GM21526 (cell line): ENCODE measurements around the gene TSPAN9.

ENCODE experiments used
- ATAC-seq: cut with Tn5 transposase; IDR thresholded peaks from one replicate; pipeline ENCODE4 v1.9.1; 2021; ENCODE audit warnings: moderate library complexity; ENCODE audit not compliant: unreplicated experiment, low FRiP score

Gene TSPAN9

GRCh38 chr12:3218228-3219171 is 141.3 kb downstream of the TSPAN9 start:
- ATAC-seq = no peak

- no peak for ATAC-seq
Measured at GRCh38 chr12:3219233-3219632, 142.1 kb downstream of the TSPAN9 start.

GRCh38 chr12:3220382-3221321 is 143.5 kb downstream of the TSPAN9 start:
- no peak for ATAC-seq

- ATAC-seq = no peak
Measured at GRCh38 chr12:3222306-3222705, 145.1 kb downstream of the TSPAN9 start.

GRCh38 chr12:3222979-3223378 is 145.8 kb downstream of the TSPAN9 start:
- no peak for ATAC-seq

- no peak for ATAC-seq
Measured at GRCh38 chr12:3223601-3224529, 146.7 kb downstream of the TSPAN9 start.

GRCh38 chr12:3224530-3224903 is 147.3 kb downstream of the TSPAN9 start:
- no peak for ATAC-seq

GRCh38 chr12:3225154-3225795 is 148.1 kb downstream of the TSPAN9 start:
- ATAC-seq = no peak

GRCh38 chr12:3225796-3226180 is 148.6 kb downstream of the TSPAN9 start:
- no peak for ATAC-seq

- ATAC-seq = no peak
Measured at GRCh38 chr12:3226264-3226663, 149.1 kb downstream of the TSPAN9 start.

GRCh38 chr12:3227076-3227975 is 150.1 kb downstream of the TSPAN9 start:
- no peak for ATAC-seq

- no peak for ATAC-seq
Measured at GRCh38 chr12:3228552-3228951, 151.4 kb downstream of the TSPAN9 start.

GRCh38 chr12:3229577-3229976 is 152.4 kb downstream of the TSPAN9 start:
- no peak for ATAC-seq

GRCh38 chr12:3230758-3231375 is 153.7 kb downstream of the TSPAN9 start:
- no peak for ATAC-seq

- ATAC-seq = no peak
Measured at GRCh38 chr12:3231399-3231876, 154.3 kb downstream of the TSPAN9 start.

- ATAC-seq = no peak
Measured at GRCh38 chr12:3233797-3234196, 156.6 kb downstream of the TSPAN9 start.

- ATAC-seq = no peak
Measured at GRCh38 chr12:3236345-3237187, 159.4 kb downstream of the TSPAN9 start.
